K562 (cell line): ENCODE results near the gene EPOP. TPM values are rescaled to one million over a fixed set of nuclear protein-coding genes. Genes with fewer than 3 reads are reported as not detected.
A peak's percentile ranks its signal among the peaks of the same experiment; 100 is the strongest.

Experiments
- AFF4 ChIP-seq: sonication (generic); formaldehyde crosslinking; IDR thresholded peaks from 2 replicates; pipeline ENCODE4 v1.8.0; 2023; ENCODE audit warnings: mild to moderate bottlenecking, missing genetic modification reagents
- HES1 ChIP-seq: fragments of 450-650 bp; IDR thresholded peaks from 2 replicates; pipeline ENCODE4 v1.6.1; 2016; ENCODE audit warnings: low read depth, mild to moderate bottlenecking, moderate library complexity
- ILF3 ChIP-seq: fragments of 450-650 bp; IDR thresholded peaks from 2 replicates; pipeline ENCODE4 v1.6.1; 2018; ENCODE audit warnings: antibody characterized with exemption, mild to moderate bottlenecking, moderate library complexity, borderline replicate concordance
- KLF6 ChIP-seq: fragments of 250-450 bp; sonication (Bioruptor Pico); IDR thresholded peaks from 2 replicates; pipeline ENCODE4 v1.4.0; 2020; ENCODE audit warnings: mild to moderate bottlenecking, moderate library complexity, borderline replicate concordance
- L3MBTL2 ChIP-seq: fragments of 450-650 bp; IDR thresholded peaks from 2 replicates; pipeline ENCODE4 v1.6.1; 2016; ENCODE audit warnings: mild to moderate bottlenecking, moderate library complexity
- MYNN ChIP-seq, 2 experiments: sonication (generic); formaldehyde crosslinking in 1 of 2; IDR thresholded peaks; 2 replicates each; pipeline versions ENCODE4 v1.5.0 to v1.6.1; 2016 to 2020; ENCODE audit warnings: antibody characterized with exemption in 1 of 2, missing genetic modification reagents in 1 of 2
- PURB ChIP-seq: sonication (generic); formaldehyde crosslinking; IDR thresholded peaks from 2 replicates; pipeline ENCODE4 v1.9.0; 2021; ENCODE audit warnings: low read depth, mild to moderate bottlenecking, missing genetic modification reagents
- RBFOX2 ChIP-seq: fragments of 200-400 bp; formaldehyde crosslinking; IDR thresholded peaks from 2 replicates; pipeline ENCODE4 v1.6.1; 2017; ENCODE audit warnings: low read depth, mild to moderate bottlenecking, low read length, moderate library complexity
- SUPT5H ChIP-seq: fragments of 450-650 bp; IDR thresholded peaks from 2 replicates; pipeline ENCODE4 v1.6.1; 2016
- TFAP4 ChIP-seq: sonication (generic); formaldehyde crosslinking; IDR thresholded peaks from 2 replicates; pipeline ENCODE4 v1.8.0; 2022; ENCODE audit warnings: missing genetic modification reagents, mild to moderate bottlenecking, moderate library complexity, borderline replicate concordance
- ZBTB1 ChIP-seq: sonication (generic); formaldehyde crosslinking; IDR thresholded peaks from 2 replicates; pipeline ENCODE4 v1.8.1; 2023; ENCODE audit warnings: missing genetic modification reagents, low read depth, mild to moderate bottlenecking, borderline replicate concordance
- ZEB2 ChIP-seq: fragments of 450-650 bp; IDR thresholded peaks from 2 replicates; pipeline ENCODE4 v1.6.1; 2016
- ZNF232 ChIP-seq: sonication (generic); formaldehyde crosslinking; IDR thresholded peaks from 2 replicates; pipeline ENCODE4 v1.8.0; 2022; ENCODE audit warnings: mild to moderate bottlenecking, missing genetic modification reagents
- polyA plus RNA-seq, 8 experiments: library from polyadenylated mRNA; depleted of rRNA in 4 of 8; stranded (reverse) in 5 of 8; unstranded in 3 of 8; fragments of >200 nt; fragmentation: Nextera tagmentation in 2 of 8; fragmentation: Illumina TruSeq in 1 of 8; extraction: Ambion mirVana in 2 of 8; extraction: Trizol in 1 of 8; gene quantifications; 2 replicates each; pipeline versions ENCODE4 v1.2.1 to v1.2.3, GENCODE V29; 2011 to 2014; ENCODE audit warnings: inconsistent platforms in 1 of 8, missing spikeins in 1 of 8
- total RNA-seq, 7 experiments: library from RNA; depleted of rRNA in 6 of 7; stranded (reverse); fragments of >200 nt in 6 of 7; fragmentation: Illumina TruSeq in 2 of 7; extraction: Trizol in 2 of 7; gene quantifications; 2 replicates each; pipeline versions ENCODE4 v1.2.1 to v1.2.3, GENCODE V29; 2011 to 2021; ENCODE audit warnings: low replicate concordance in 1 of 7

Gene EPOP
- total and polyA plus RNA-seq, 9 of the 15 experiments (the other 6 are each of a cell fraction or from before 2014, with no cell fraction given) = 0.41 to 10.6 (median 4.6) TPM

DNA sequence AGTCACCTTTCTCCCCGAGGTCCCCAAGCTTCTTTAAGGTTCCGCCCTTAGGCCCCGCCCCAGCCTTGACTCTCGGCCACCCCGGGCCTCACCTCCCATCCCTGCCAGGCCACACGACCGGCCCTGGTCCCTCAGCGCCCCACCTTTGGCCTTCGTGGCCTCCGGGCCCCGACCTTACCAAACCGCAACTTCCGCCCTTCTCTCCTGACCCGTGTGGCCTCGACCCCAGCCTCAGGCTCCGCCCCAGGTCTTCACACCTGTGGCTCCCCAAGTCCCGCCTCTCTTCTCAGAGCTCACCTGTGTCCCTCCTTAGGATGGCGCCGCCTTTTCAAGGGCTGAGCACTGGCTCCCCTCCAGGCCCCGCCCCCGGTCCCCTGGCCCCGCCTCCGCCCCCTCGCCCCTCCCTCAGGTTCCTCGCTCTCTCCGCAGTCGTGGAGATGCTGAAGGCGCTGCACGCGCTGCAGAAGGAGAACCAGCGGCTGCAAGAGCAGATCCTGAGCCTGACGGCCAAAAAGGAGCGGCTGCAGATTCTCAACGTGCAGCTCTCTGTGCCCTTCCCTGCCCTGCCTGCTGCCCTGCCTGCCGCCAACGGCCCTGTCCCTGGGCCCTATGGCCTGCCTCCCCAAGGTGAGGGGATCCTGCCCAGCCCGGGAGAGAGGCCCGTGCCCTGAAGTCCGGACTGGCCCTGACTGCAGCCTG, 45.3 kb upstream of the EPOP start (continued):
- TF ChIP-seq ZBTB1 (CRISPR knock-in tag) = peak; percentile 67; the same call in 1 of the 2 replicates
- peak; percentile 67; the same call in 1 of the 2 replicates for TF ChIP-seq ZEB2
- TF ChIP-seq ILF3 = no peak
- no peak for TF ChIP-seq KLF6
- TF ChIP-seq MYNN (IDR thresholded peaks at IDR 0.05) = no peak
- TF ChIP-seq MYNN (CRISPR knock-in tag; IDR thresholded peaks at IDR 0.05) = no peak
- 0 out of 2 replicates have a peak, but pooled peaks have one; percentile 28 for TF ChIP-seq HES1
- TF ChIP-seq L3MBTL2 = 0 out of 2 replicates have a peak, but pooled peaks have one; percentile 25
- TF ChIP-seq AFF4 (CRISPR knock-in tag) = no peak
- TF ChIP-seq TFAP4 (CRISPR knock-in tag) = peak; percentile 16; the same call in 1 of the 2 replicates
- no peak for TF ChIP-seq PURB (CRISPR knock-in tag)
- no peak for TF ChIP-seq ZNF232 (CRISPR knock-in tag)
- peak; percentile 17; the same call in 1 of the 2 replicates for TF ChIP-seq RBFOX2
- no peak for TF ChIP-seq SUPT5H
- TF ChIP-seq, all 486 proteins: peak for 13
